Colonic mucosa (tissue), 4 donors: Measurements from ENCODE around the gene ARHGAP26. TPM values are rescaled to one million over a fixed set of nuclear protein-coding genes. Genes with fewer than 3 reads are reported as not detected.

Experiments
- DNase-seq: peaks from one replicate; pipeline ENCODE4 v3.0.0-alpha.2; 2020
- H3K27ac ChIP-seq: fragments of 200-600 bp; one replicate; pipeline ENCODE4 v1.8.0; 2021
- H3K27me3 ChIP-seq: fragments of 200-600 bp; one replicate; pipeline ENCODE4 v1.8.0; 2021
- H3K36me3 ChIP-seq: fragments of 200-600 bp; one replicate; pipeline ENCODE4 v1.8.0; 2021
- H3K4me1 ChIP-seq: fragments of 200-600 bp; one replicate; pipeline ENCODE4 v1.8.0; 2021; ENCODE audit warnings: mild to moderate bottlenecking
- H3K4me3 ChIP-seq: fragments of 200-600 bp; one replicate; pipeline ENCODE4 v1.8.0; 2021
- H3K9ac ChIP-seq, 2 donors: one replicate each; pipeline ENCODE4 v1.7.0; 2013; ENCODE audit warnings: control low read depth in 2 of 2, low read depth in 2 of 2, low read length in 2 of 2
- H3K9me3 ChIP-seq: fragments of 200-600 bp; one replicate; pipeline ENCODE4 v1.8.0; 2021
- CTCF ChIP-seq: fragments of 200-600 bp; IDR thresholded peaks from one replicate; pipeline ENCODE4 v1.8.0; 2022; ENCODE audit warnings: antibody characterized with exemption, mild to moderate bottlenecking
- intact Hi-C: fragments of 100-400 bp; cut with DNase I; formaldehyde crosslinking; loops from one replicate; pipeline ENCODE4 v1.14.1; 2022
- total RNA-seq, 2 donors: library from RNA; stranded (reverse); fragmentation: NEBNext Ultra II Directional in 1 of 2; extraction: Animal tissue kit (Norgen Biotek cat#: 25700) in 1 of 2; gene quantifications; one replicate each; pipeline ENCODE4 v1.2.1, GENCODE V29; 2021
- donor health status: healthy.
- donor health status: DM: no; HTN: no; CAD: no.
- donor health status: DM: no; HTN: no; CAD: no.

The ARHGAP26 gene
- total RNA-seq, 2 donors from 2014 or later = 59.1 to 74.0 TPM

DNA sequence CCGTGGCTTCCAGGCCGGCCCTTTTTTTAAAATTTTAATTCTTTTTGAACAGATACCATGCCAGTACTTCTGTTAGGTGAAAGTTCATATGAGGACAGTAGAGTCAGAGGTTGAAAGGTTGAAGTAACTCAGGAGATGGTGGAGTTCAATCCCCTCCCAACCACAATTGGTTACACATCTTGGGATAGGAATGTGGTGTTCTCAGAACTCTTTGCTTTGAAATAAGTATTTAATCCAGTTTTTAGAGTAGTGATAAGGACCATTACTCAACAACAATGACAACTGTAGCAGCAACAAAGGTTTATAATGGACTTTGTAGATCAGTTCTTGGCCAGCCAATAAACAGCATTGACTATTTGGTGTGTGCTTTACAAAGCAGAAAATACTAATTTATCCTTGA is 116.0 kb downstream of the ARHGAP26 start:
- H3K4me1 ChIP-seq = no peaks in the 10 kb centered on the region

DNA sequence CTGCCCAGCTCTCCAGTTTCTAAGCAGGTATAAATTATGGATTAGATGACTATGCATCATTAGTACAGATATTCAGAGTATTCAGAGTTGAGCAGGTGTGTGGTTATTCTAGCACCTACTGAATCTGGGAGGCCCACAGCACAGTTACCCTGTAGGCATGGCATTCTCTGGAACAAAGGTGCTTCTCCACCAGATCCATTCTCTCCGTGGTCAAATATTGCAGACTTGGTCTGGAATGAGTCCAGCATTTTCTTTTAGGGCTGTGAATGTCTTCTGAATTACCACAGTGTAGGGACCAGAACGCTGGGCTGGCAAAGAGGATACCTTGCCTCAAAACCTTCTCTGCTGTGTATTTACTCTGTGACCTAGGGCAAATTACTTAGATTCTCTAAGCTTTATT is 116.8 kb downstream of the ARHGAP26 start:
- intact Hi-C loops = no loop called here
- no peaks in the 10 kb centered on the region for H3K9me3 ChIP-seq
- no peak overlapping the region for H3K9ac ChIP-seq
- TF ChIP-seq CTCF = no peak
- no peaks in the 10 kb centered on the region for H3K36me3 ChIP-seq
- no peak overlapping the region for H3K4me3 ChIP-seq
- DNase-seq = no peak
- H3K27me3 ChIP-seq = no peaks in the 10 kb centered on the region
- H3K27ac ChIP-seq = no peak overlapping the region
- H3K4me1 ChIP-seq = no peaks in the 10 kb centered on the region

More for the DNA sequence above, 116.0 kb downstream of the ARHGAP26 start:
- DNase-seq = no peak
- H3K9ac ChIP-seq = no peak overlapping the region
- no peaks in the 10 kb centered on the region for H3K36me3 ChIP-seq
- H3K4me3 ChIP-seq = no peak overlapping the region
- H3K27ac ChIP-seq = no peak overlapping the region
- H3K27me3 ChIP-seq = no peaks in the 10 kb centered on the region
- TF ChIP-seq CTCF = no peak
- intact Hi-C loops = no loop called here
- H3K9me3 ChIP-seq = no peaks in the 10 kb centered on the region

GRCh38 chr5:142888469-142889085 is 118.4 kb downstream of the ARHGAP26 start:
- intact Hi-C loops = no loop called here
- Histone ChIP-seq H3K27ac (no peak overlapping the region), H3K27me3 (no peaks in the 10 kb centered on the region), H3K4me1 (no peaks in the 10 kb centered on the region), H3K4me3 (no peak overlapping the region), H3K36me3 (no peaks in the 10 kb centered on the region), H3K9ac (no peak overlapping the region), H3K9me3 (no peaks in the 10 kb centered on the region)
- peak; percentile 68 for TF ChIP-seq CTCF
- DNase-seq = no peak

GRCh38 chr5:142892021-142892420 is 121.8 kb downstream of the ARHGAP26 start:
- no peak for TF ChIP-seq CTCF
- intact Hi-C loops = no loop called here

GRCh38 chr5:142894315-142894714 is 124.1 kb downstream of the ARHGAP26 start:
- Histone ChIP-seq H3K9me3 (no peaks in the 10 kb centered on the region), H3K4me3 (no peak overlapping the region), H3K36me3 (no peaks in the 10 kb centered on the region), H3K4me1 (no peaks in the 10 kb centered on the region), H3K9ac (no peak overlapping the region), H3K27ac (no peak overlapping the region), H3K27me3 (no peaks in the 10 kb centered on the region)
- DNase-seq = no peak
- intact Hi-C loops = no loop called here
- no peak for TF ChIP-seq CTCF

More at GRCh38 chr5:142892021-142892420, 121.8 kb downstream of the ARHGAP26 start:
- Histone ChIP-seq H3K36me3 (no peaks in the 10 kb centered on the region), H3K4me1 (no peaks in the 10 kb centered on the region), H3K27ac (no peak overlapping the region), H3K27me3 (no peaks in the 10 kb centered on the region), H3K4me3 (no peak overlapping the region), H3K9me3 (no peaks in the 10 kb centered on the region), H3K9ac (no peak overlapping the region)
- DNase-seq = no peak
